Measurements from ENCODE around the gene SLC35B4.
"Not testable (repeated sequence)": the region's sequence is repeated elsewhere in the genome, so short reads cannot be mapped to it uniquely, and the experiment has no call there.

The SLC35B4 gene

DNA sequence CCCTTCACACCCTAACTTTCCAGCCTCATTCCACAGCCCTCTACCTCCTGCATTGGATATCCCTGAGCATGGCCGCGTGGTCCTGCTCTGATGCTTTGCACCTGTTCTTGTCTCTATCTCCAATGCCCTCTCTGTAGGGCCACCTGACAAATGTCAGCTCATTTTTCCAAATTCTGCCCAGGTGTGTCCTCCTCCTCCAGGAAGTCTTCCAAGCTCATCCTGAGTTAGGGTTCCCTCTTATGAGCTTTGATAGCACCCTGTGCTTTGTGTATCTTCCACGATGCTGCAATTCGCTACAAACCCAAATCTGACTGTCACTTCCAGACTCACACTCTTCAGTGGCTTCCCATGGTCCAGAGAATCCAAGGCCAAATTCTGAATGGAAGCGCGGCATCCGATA, 14.7 kb upstream of the SLC35B4 start:
- DNase-seq (ENCODE audit: low spot score) = no peak

DNA sequence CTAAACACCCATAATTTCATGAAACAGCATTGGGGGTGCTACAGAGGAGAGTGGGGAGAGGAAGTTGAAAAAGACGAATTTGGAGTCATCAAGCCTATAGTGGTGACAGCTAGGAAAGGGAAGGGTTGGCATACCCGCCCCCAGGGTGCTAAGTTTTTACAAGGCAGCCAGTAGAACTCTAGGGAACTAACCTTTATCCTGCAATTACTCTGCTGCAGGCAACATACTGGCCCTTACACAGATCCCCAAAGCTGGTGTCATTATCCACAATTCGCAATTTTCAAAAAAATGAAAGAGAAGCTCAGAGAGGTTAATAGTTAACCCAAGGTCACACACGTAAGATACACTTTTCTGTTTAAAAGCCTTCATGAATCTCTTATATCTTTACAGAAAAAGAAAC, 14.2 kb upstream of the SLC35B4 start:
- no peak for DNase-seq (ENCODE audit: low spot score)

DNA sequence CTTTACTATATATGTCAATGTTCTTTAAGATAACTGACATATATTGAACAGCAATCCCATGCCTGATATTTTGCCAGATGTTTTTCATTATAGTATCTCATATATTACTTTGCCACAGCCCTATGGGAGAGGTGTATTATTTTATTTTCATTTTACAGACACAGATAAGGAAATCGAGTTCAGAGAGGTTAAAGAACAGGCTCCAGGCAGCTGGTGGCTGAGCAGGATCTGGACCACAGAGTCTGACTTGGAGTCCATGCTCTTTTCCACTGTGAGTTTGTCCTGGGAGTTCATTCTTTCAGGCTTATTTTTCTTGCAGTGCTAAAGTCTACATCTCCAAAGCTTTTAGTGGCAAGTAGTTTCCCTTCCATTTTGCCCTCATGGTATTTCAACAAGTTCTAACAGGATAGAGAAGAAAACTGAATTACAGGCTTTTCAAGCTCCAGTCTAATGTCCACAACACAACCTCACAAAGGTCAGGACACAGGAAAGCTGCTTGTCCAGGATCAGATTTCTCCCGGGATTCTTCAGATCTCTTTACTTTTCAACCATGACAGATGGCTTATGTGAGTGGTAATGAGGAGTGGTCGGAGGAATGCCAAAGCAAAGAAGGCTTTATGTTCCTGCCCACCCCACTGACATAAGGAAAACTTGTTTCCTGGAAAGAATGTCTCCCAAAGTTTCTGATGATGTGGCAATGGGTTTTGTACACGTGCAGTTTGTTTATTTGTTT, 13.1 kb upstream of the SLC35B4 start:
- DNase-seq (ENCODE audit: low spot score) = no peak

GRCh38 chr7:134328900-134329299, 12.2 kb upstream of the SLC35B4 start:
- DNase-seq (ENCODE audit: low spot score) = no peak

GRCh38 chr7:134327896-134328295, 11.2 kb upstream of the SLC35B4 start:
- peak; percentile 47 for DNase-seq (ENCODE audit: low spot score)

- no peak for DNase-seq (ENCODE audit: low spot score)
Observed at GRCh38 chr7:134324107-134324506, 7.4 kb upstream of the SLC35B4 start.

- no peak for DNase-seq (ENCODE audit: low spot score)
Observed at GRCh38 chr7:134320201-134320600, 3.5 kb upstream of the SLC35B4 start.

DNA sequence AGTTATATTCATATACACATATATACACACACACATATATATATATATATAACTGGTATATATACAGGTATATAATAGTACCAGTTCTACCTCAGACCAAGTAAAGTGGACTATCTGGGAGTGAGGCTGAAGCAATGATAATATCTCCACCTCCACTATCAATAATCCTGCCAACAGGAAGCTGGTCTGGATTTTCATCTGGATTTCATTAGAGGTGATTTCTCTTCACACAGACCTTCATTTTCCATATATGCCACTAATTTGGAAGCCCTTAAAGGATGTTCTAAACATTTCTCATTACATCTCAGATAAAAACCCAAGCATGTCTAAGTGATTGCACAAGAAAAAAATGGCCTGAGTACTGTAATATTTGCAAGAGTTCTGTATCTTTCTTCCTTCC, 1.7 kb upstream of the SLC35B4 start:
- no peak for DNase-seq (ENCODE audit: low spot score)

DNA sequence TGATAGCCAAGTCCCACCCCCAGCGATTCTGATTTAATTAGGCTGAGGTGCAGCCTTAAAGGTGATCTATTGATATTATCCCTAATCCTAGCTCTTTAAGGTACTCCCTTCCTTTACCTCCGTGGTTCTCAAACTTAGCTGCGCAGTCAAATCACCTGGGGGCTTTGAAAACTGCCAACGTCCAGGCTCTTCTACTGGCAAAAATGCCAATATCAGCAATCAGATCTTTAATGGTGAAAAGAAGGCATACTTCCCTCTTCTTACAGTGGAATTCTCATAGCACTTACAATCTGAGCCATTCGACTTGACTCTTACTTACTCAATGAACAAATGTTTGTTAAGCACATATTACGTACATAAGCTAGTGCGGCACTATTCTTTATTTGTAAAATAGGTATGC, 704 bp upstream of the SLC35B4 start:
- DNase-seq (ENCODE audit: low spot score) = no peak

- DNase-seq (ENCODE audit: low spot score) = no peak
Observed at GRCh38 chr7:134315679-134316538, 821 bp downstream of the SLC35B4 start.

DNA sequence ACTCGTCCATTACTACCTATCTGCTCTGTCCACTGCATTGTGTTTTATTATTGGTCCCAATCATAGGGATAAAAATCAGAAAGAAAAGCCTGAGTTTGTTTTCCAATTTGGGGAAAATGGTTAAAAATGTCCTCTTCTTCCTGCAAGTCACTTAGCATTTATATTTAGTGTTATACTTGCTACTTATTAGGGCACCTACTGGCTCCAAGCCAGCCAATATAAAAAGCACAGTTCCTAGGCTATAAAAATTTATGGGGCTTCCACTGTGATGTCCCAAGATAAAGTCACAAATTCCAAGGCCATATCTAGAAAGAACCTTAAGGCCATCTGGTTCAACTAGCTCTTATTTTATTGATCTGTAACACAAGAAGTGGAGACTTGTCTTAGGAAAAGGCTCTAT, 3.2 kb downstream of the SLC35B4 start:
- no peak for DNase-seq (ENCODE audit: low spot score)

DNA sequence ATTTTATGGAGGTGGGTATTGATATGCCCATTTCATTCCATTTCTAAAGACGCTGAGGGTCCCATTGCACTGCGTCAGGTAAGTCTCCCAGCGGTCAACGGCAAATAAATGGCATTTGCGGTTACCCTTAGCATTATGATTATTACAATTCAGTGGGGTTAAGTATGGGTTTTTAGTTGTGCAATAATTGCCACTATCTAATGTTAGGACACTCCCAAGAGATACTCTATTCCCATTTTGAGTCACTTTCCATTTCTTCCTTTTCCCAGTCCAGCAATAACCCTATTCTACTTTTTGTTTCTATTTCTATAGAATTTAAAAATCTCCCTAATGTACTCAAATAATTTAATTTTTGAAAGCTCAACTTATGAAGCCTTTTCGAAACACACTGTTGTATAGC, 4.0 kb downstream of the SLC35B4 start:
- no peak for DNase-seq (ENCODE audit: low spot score)

- DNase-seq (ENCODE audit: low spot score) = no peak
Observed at GRCh38 chr7:134311807-134312206, 4.9 kb downstream of the SLC35B4 start.

DNA sequence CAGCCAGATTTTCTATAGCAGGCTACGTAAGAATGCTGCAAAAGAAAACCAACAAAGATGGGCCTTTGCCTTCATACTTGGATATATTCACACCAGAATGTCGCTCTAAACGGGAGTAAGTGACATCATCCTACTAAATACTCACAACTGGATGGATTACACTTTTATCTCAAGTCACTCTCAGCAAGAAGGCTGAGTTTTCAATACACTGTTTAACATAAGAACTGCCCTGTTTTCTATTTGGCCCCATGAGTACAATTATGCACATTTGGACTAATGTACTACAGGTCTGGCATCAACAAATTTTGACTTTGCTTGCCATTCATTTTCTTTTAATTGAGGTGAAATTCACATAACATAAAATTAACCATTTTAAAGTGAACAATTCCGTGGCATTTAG, 8.2 kb downstream of the SLC35B4 start:
- DNase-seq (ENCODE audit: low spot score) = no peak

DNA sequence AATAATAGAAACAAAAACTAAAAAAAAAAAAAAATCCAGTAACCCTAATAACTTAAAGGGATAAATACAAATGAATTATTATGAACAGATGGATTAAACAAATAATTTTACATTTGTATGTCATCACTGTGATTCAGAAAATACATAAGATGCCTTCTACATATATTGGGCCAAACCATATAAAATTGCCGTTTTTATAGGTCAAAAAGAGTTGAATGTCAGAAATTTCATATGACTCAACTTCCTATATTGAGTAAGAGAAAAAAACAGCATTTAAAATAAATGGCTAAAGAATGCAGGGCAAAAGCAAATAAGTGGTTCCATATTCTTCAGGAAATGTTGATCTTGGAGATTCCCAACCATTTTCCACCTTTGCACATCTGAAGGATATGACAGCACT, 9.4 kb downstream of the SLC35B4 start:
- DNase-seq (ENCODE audit: low spot score) = no peak

DNA sequence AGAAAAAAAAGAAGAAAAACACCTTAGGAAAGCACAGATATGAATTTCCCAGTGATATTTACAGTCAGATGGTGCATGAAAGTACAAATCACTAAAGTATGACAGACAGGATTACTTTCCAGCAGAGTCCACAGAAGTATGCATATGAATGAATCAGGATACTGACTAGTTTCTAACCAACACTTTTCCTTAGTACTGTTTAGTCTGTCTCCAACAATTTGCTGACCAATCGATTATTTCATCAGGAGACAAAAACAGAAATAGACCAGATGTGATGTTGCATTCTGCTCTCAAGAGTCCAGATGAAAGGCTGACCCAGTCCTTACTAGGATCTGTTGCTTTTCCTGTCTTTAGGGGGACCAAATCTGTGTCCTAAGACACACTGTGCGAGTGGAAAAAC, 14.6 kb downstream of the SLC35B4 start:
- DNase-seq (ENCODE audit: low spot score) = no peak

DNA sequence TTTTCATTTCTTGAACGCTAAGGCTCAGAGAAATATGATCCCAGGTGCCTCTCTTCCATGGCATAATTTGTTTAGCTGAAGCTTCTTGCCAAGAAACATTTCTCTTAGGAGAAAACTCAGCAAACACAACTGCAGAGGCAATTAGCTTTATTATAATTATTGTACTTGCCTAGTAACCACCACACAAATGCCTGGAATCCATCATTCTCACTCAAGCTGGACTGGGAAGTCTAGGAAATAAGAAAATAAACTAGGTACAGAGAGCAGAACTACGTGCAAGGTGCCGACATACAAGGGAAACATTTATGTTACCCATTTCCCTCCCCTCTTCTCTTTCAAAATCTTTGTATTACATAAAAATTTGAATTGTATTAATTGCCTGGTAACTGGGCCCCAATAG, 15.1 kb downstream of the SLC35B4 start:
- DNase-seq (ENCODE audit: low spot score) = no peak

DNA sequence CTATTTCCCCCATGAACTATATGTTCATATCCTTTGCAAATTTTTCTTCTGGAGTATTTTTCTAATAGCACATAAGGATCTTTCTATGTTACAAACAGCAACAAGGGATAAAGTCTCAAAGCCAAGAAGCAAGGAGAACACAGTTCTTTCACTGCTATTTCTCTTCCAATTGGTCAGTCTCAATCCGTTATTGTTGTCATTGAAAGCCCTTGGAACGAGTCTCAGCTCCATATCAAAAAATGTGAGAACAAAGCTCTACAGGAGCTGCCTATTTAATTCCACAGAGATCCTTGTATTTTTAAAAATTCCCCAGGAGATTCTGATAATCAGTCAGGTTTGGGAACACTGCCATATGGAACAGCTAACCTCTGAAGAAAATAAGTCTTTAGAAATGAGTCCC, 15.7 kb downstream of the SLC35B4 start:
- no peak for DNase-seq (ENCODE audit: low spot score)

DNA sequence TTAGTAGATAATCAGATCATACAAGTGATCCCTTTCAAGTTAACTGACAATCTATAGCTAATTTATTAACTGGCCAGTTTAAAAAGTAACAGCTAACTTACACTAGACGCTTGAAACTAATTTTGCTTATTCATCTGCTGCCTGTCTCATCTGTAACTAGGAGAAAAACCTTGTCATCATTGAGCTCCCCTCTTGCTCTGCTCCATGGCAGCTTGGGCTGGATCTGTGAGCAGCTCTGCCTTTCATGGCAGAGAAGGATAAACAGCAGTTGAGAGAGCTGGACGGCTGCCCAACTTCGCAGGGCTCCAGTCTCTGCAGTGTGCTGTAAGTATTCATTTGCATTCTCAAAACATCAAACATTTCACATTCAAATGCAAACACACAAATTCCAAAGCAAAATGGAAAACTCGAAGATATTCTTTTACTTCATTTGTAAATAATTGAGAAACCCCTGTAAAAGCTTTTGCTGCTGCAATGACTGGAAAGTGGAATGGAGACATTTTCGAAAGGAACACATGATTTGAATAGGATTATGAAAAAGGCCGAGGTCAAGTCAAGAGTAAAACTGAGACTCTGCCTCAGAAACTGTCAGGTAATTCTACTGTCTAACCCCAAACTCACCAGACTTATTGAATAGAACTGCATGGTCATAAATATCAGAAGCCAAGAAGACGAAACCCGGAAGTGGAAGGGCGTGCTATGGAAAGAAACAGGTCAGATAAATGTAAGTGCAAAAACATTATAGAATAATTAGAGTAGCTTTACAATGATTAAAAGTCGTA, 17.6 kb downstream of the SLC35B4 start:
- no peak for DNase-seq (ENCODE audit: low spot score)

GRCh38 chr7:134297489-134297888, 19.2 kb downstream of the SLC35B4 start:
- DNase-seq (ENCODE audit: low spot score) = no peak

GRCh38 chr7:134295982-134296381, 20.7 kb downstream of the SLC35B4 start:
- DNase-seq (ENCODE audit: low spot score) = not testable (repeated sequence)

- no peak for DNase-seq (ENCODE audit: low spot score)
Observed at GRCh38 chr7:134293002-134293740, 23.6 kb downstream of the SLC35B4 start.
